ENCODE data around the gene FAH.

DNA sequence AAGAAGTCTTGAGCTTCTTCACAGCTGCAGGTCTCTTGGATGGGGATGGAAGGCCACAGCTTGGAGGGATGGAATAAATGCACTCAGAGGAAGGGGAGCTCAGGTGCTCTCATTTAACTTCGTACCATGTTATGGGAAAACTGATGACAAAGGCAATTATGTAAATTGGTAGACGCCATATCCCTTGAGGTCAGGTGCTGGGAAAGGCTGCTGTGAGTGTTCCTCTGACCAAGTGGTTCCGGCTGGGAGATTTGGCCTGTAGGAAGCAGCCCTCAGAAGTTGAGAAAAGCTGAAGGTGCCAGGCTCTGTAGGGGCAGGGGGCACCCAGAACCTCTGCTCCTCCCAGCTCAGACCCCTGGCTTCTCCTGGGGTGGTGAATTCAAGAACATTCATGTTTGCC, 47.1 kb downstream of the FAH start:
- TF ChIP-seq, protein P1, sequence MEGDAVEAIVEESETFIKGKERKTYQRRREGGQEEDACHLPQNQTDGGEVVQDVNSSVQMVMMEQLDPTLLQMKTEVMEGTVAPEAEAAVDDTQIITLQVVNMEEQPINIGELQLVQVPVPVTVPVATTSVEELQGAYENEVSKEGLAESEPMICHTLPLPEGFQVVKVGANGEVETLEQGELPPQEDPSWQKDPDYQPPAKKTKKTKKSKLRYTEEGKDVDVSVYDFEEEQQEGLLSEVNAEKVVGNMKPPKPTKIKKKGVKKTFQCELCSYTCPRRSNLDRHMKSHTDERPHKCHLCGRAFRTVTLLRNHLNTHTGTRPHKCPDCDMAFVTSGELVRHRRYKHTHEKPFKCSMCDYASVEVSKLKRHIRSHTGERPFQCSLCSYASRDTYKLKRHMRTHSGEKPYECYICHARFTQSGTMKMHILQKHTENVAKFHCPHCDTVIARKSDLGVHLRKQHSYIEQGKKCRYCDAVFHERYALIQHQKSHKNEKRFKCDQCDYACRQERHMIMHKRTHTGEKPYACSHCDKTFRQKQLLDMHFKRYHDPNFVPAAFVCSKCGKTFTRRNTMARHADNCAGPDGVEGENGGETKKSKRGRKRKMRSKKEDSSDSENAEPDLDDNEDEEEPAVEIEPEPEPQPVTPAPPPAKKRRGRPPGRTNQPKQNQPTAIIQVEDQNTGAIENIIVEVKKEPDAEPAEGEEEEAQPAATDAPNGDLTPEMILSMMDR (conservative IDR thresholded peaks at IDR 0.05; ENCODE audit: low read length), result no peak
- no peak for TF ChIP-seq EZH2phosphoT487 (IDR thresholded peaks at IDR 0.05; ENCODE audit: borderline replicate concordance)
